Transverse colon (tissue), 4 donors: Measurements from ENCODE around the gene AARS2. TPM values are rescaled to one million over a fixed set of nuclear protein-coding genes. Genes with fewer than 3 reads are reported as not detected.

ENCODE experiments used
- DNase-seq: peaks from one replicate; pipeline ENCODE4 v3.0.0-alpha.2; 2019
- H3K27ac ChIP-seq, 4 donors: fragments of 200-600 bp; sonication (generic); 2 replicates each; pipeline ENCODE4 v1.5.1; 2016 to 2018; ENCODE audit warnings: inconsistent platforms in 4 of 4
- H3K27me3 ChIP-seq: fragments of 200-600 bp; sonication (generic); 2 replicates; pipeline ENCODE4 v1.5.1; 2017; ENCODE audit warnings: inconsistent platforms
- H3K36me3 ChIP-seq, 4 donors: fragments of 200-600 bp; sonication (generic); 2 replicates each; pipeline ENCODE4 v1.5.1; 2017 to 2019; ENCODE audit warnings: inconsistent platforms in 4 of 4
- H3K4me1 ChIP-seq, 4 donors: fragments of 200-600 bp; sonication (generic); 2 replicates each; pipeline ENCODE4 v1.5.1; 2017 to 2020; ENCODE audit warnings: inconsistent platforms in 4 of 4
- H3K4me3 ChIP-seq, 4 donors: fragments of 200-600 bp; sonication (generic); 1 replicate in 1 of 4; 2 replicates in 3 of 4; pipeline versions ENCODE4 v1.5.1 to v1.6.1; 2017 to 2019; ENCODE audit warnings: inconsistent platforms in 4 of 4
- H3K9me3 ChIP-seq, 2 donors: fragments of 200-600 bp; sonication (generic); 2 replicates each; pipeline ENCODE4 v1.5.1; 2017 to 2019; ENCODE audit warnings: inconsistent platforms in 2 of 2
- CTCF ChIP-seq, 5 experiments: fragments of 200-600 bp in 3 of 5; fragments of 450-650 bp in 2 of 5; sonication (generic) in 3 of 5; IDR thresholded peaks; 1 replicate in 2 of 5; 2 replicates in 3 of 5; pipeline ENCODE4 v1.5.1; 2016 to 2017; ENCODE audit warnings: antibody characterized with exemption in 5 of 5, inconsistent platforms in 3 of 5, mild to moderate bottlenecking in 2 of 5, moderate library complexity in 1 of 5
- EP300 ChIP-seq: sonication (generic); formaldehyde crosslinking; IDR thresholded peaks from one replicate; pipeline ENCODE4 v1.6.1; 2017; ENCODE audit warnings: antibody characterized with exemption, low read depth
- POLR2A ChIP-seq: fragments of 450-650 bp; IDR thresholded peaks from one replicate; pipeline ENCODE4 v1.6.1; 2016; ENCODE audit warnings: antibody characterized with exemption, mild to moderate bottlenecking, moderate library complexity
- POLR2AphosphoS5 ChIP-seq, 3 donors: sonication (generic); formaldehyde crosslinking; IDR thresholded peaks; one replicate each; pipeline ENCODE4 v1.6.1; 2016; ENCODE audit warnings: antibody characterized with exemption in 3 of 3
- WGBS, 2 donors: methylation state at CpG; one replicate each; pipeline ENCODE4 v1.1.5; 2018; ENCODE audit warnings: low coverage in 1 of 2; 5-methylcytosine and 5-hydroxymethylcytosine counted together
- in situ Hi-C, 4 donors: fragments of 200-750 bp; cut with MboI; loops; one replicate each; pipeline versions ENCODE4 v1.15.0 to v1.15.1; 2017; ENCODE audit warnings: low sequenced_read_pairs in 3 of 4, low pct_ligation_motif_present in 1 of 4, low pct_unique_long_range_greater_than_20kb in 1 of 4
- intact Hi-C: fragments of 100-400 bp; cut with DNase I; formaldehyde crosslinking; loops from one replicate; pipeline ENCODE4 v1.15.1; 2023; ENCODE audit warnings: low total_unique reads
- total RNA-seq, 4 donors: library from RNA; depleted of rRNA; stranded (reverse); fragments of >200 nt; gene quantifications; one replicate each; pipeline ENCODE4 v1.1.0, GENCODE V29; 2016

AARS2 gene
- total RNA-seq, 4 donors from 2014 or later = 9.1 to 18.3 (median 14.8) TPM

GRCh38 chr6:44311304-44311703 is 1.8 kb downstream of the AARS2 start:
- Histone ChIP-seq H3K9me3 (no peaks in the 10 kb centered on the region), H3K27me3 (no peaks in the 10 kb centered on the region), H3K4me3 (no peak overlapping the region), H3K4me1 (peaks cover 0 to 17% (median 11%) of the 10 kb centered on the region in 4 donors), H3K36me3 (peaks cover 0 to 9% (median 0%) of the 10 kb centered on the region in 4 donors), H3K27ac (no peak overlapping the region)
- in situ Hi-C loops (no loop called here), intact Hi-C loops (no loop called here)
- TF ChIP-seq EP300 (no peak), POLR2A (no peak), POLR2AphosphoS5 (IDR thresholded peaks at IDR 0.05) (no peak), CTCF (IDR thresholded peaks at IDR 0.05) (no peak)
- WGBS, 2 donors = 100% methylated on average over 2 of the region's 2 CpGs; no CpG with 5 or more reads in 1 of the 2 donors
- no peak for DNase-seq

GRCh38 chr6:44310241-44310640 is 2.9 kb downstream of the AARS2 start:
- TF ChIP-seq POLR2AphosphoS5 (IDR thresholded peaks at IDR 0.05) = no peak
- no peak for TF ChIP-seq CTCF (IDR thresholded peaks at IDR 0.05)
- TF ChIP-seq EP300 = no peak
- TF ChIP-seq POLR2A = no peak
- Histone ChIP-seq H3K27me3 (no peaks in the 10 kb centered on the region), H3K9me3 (no peaks in the 10 kb centered on the region), H3K36me3 (peaks cover 0 to 15% (median 0%) of the 10 kb centered on the region in 4 donors), H3K27ac (peak overlapping the region in 1 of 4 donors; percentile 8), H3K4me1 (peaks cover 0 to 17% (median 11%) of the 10 kb centered on the region in 4 donors), H3K4me3 (no peak overlapping the region)
- 98 to 100% methylated on average over 2 to 3 of the region's 3 CpGs for WGBS, 2 donors
- no peak for DNase-seq
- intact Hi-C loops (no loop called here), in situ Hi-C loops (no loop called here)

- Histone ChIP-seq H3K4me1 (peaks cover 0 to 17% (median 11%) of the 10 kb centered on the region in 4 donors), H3K27ac (peak overlapping the region in 1 of 4 donors; percentile 8), H3K4me3 (no peak overlapping the region), H3K27me3 (no peaks in the 10 kb centered on the region), H3K36me3 (peaks cover 0 to 15% (median under 1%) of the 10 kb centered on the region in 4 donors), H3K9me3 (no peaks in the 10 kb centered on the region)
- intact Hi-C loops (no loop called here), in situ Hi-C loops (no loop called here)
- no peak for DNase-seq
- TF ChIP-seq POLR2A (no peak), CTCF (IDR thresholded peaks at IDR 0.05) (no peak), POLR2AphosphoS5 (IDR thresholded peaks at IDR 0.05) (no peak), EP300 (no peak)
Observed at GRCh38 chr6:44309631-44310030, 3.5 kb downstream of the AARS2 start.

- H3K4me1 ChIP-seq = peaks cover 0 to 17% (median 11%) of the 10 kb centered on the region in 4 donors
- no peak overlapping the region for H3K27ac ChIP-seq
- no peaks in the 10 kb centered on the region for H3K27me3 ChIP-seq
- H3K36me3 ChIP-seq = peaks cover 0 to 20% (median 3%) of the 10 kb centered on the region in 4 donors
- DNase-seq = no peak
- intact Hi-C loops (no loop called here), in situ Hi-C loops (no loop called here)
- H3K9me3 ChIP-seq = no peaks in the 10 kb centered on the region
- TF ChIP-seq POLR2A (no peak), POLR2AphosphoS5 (IDR thresholded peaks at IDR 0.05) (no peak), EP300 (no peak), CTCF (IDR thresholded peaks at IDR 0.05) (no peak)
- WGBS, 2 donors = 81% methylated on average over 2 of the region's 2 CpGs; no CpG with 5 or more reads in 1 of the 2 donors
- H3K4me3 ChIP-seq = no peak overlapping the region
Observed at GRCh38 chr6:44309092-44309491, 4.1 kb downstream of the AARS2 start.
